ENCODE measurements around the gene MIOX.
A peak's percentile ranks its signal among the peaks of the same experiment; 100 is the strongest.
"Not testable (repeated sequence)": the region's sequence is repeated elsewhere in the genome, so short reads cannot be mapped to it uniquely, and the experiment has no call there.

The MIOX gene

DNA sequence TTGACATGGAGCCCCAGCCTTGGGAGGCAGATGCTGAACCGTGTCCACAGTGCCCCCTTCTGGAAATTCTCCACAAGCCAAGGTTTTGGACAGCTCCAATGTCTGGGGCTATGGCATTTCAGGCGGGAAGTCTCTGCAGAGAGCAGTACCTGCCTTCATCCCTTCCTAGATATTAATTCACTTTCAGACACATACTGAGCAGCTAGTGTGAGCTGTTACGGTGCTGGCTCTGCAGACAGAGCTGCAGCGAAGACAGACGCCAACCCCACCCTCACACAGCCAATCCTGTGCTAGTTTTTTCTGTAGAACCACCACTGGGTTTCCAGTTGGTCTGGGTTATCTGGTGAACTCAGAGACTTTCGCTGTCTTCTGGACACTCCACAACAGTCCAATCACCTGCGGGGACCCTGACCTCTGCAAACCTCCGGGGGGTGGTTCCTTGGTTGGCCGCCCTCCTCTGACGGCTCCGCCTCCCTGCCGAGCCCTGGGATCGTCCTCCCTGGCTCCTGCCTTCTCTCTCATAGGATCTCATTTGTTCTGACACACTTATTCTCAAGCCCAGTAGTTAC, 11.7 kb downstream of the MIOX start:
- peak; percentile 61 for DNase-seq

DNA sequence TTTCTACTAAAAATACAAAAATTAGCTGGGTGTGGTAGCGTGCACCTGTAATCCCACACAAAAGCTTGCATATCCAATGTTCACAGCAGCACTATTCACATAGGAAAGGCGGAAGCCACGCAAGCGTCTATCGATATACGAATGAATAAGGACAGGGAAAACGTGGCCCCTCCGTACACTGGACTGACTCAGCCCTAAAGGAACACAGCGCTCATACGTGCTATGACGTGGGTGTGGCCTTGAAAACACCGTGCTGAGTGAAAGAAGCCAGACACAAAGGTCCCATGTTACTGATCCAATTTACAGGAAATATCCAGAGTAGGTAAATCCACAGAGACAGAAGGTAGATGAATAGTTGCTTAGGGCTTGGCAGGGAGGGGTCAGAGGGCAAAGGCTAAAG, 13.8 kb downstream of the MIOX start:
- no peak for DNase-seq

DNA sequence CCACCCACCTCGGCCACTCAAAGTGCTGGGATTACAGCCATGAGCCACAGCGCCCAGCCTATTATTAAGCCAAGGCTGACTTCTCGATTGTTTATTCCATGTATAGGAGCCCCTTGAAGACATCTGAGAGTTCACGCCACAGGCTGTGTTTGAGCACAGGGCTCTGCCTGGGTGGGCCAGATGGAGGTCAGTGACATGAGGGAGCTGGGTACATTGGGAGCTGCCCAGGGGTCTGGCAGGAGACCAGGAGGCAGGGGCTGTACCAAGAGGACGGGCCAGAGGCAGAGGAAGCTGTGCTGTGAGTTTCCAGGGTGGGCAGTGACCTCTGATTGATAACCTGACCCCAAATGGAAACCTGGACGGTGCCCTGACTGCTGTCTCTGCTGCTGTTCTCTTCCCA, 15.4 kb downstream of the MIOX start:
- DNase-seq, result no peak

- DNase-seq, result no peak
Observed at GRCh38 chr22:50502628-50503474, 16.2 kb downstream of the MIOX start.

GRCh38 chr22:50503475-50504145, 17.0 kb downstream of the MIOX start:
- DNase-seq, result no peak

DNA sequence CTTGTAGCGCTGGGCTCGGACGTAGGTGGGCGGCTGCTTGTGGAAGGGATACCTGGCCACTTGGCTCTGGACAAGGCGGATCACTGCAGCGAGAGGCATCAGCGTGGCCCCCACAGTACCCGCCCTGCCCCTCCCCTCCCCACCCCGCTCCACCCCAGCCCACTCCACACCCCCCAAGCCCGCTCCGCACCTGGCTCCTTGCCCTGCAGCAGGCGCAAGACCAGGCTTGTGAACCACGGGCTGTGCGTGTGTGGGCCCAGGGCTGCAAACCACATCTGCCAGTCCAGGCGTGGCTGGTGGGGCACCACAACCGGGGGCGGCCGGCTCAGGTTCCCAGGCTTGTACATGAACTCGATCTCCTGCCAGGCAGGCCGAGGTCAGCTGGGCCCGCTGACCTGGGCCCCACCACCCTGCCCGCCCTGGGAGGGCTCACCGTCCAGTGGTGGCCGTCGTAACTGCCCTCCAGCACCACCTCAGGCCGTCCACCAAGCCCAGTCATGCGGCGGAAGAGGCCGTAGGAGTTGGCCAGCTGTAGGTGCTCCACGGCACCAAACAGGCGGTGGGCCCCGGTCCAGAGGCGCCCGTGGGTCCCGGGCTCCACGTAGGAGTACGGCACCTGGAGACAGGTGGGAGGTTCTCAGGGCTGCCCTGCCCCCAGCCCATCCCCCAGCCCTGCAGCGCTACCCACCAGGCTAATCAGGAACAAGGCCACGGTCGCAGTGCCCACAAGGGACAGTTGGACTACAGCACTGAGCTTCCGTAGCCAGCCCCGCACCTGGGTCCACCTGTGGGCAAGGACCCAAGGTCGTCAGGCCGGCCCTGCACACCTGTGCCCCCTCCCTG, 17.9 kb downstream of the MIOX start:
- no peak for DNase-seq

DNA sequence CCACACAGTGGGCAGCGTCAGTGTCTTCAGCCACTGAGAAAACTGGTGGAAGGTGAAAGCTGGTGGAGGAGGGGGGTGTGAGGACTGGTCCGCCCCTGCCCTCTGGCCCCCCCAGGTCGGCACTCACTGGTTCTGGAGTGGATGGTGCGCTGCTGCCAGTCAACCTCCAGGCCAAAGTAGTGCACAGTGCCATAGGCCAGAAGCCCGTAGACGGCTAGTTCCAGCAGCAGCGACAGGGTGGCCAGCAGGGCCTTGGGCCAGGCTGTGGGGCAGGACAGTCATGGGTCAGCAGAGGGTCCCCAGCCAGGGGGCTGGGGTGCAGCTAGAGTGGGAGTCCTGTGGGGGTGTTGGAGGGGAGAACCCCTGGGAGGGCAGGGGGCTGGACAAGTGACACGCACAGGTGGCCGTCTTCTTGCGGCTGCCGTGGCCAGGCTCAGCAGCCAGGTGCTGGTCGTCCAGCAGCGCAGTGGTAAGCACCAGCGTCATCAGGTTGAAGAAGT, 18.7 kb downstream of the MIOX start:
- no peak for DNase-seq

DNA sequence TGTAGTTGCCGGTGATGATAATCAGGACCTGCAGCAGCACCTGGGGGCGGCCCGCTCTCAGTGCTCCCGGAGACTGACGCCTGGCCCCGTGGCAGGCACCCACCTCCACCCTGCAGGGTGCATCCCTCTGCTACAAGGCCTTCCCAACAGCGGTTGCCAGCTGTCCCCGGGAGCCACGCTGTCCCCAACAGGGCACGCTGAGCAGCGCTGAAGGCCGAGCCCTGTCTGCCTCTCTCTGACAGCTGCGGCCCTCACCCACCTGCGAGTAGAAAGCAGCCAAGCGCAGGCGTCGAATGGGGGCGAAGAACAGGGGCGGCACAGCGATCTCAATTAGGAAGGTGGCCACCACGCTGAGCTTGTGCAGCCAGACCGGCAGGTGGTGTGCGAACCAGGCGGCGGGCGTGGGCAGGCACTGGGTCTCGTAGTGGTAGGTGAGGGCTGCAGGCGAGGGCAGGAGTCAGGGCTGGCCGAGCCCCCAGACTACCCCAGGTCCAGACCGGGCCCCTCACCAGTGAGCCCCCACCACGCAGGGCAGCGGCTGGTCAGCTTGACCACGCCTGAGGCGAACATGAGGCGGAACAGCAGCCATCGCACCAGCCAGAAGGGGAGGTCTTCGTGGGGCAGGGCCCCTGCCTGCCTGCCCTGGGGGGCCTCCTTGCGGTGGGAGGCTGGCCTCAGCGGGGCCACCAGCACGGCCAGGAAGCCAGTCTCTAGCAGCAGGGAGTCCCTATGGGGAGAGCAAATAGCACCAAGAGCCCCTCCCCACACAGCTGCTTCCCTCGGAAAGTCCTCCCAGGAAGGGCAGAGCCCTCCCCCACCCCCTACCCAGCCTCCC, 19.3 kb downstream of the MIOX start:
- DNase-seq, result no peak

DNA sequence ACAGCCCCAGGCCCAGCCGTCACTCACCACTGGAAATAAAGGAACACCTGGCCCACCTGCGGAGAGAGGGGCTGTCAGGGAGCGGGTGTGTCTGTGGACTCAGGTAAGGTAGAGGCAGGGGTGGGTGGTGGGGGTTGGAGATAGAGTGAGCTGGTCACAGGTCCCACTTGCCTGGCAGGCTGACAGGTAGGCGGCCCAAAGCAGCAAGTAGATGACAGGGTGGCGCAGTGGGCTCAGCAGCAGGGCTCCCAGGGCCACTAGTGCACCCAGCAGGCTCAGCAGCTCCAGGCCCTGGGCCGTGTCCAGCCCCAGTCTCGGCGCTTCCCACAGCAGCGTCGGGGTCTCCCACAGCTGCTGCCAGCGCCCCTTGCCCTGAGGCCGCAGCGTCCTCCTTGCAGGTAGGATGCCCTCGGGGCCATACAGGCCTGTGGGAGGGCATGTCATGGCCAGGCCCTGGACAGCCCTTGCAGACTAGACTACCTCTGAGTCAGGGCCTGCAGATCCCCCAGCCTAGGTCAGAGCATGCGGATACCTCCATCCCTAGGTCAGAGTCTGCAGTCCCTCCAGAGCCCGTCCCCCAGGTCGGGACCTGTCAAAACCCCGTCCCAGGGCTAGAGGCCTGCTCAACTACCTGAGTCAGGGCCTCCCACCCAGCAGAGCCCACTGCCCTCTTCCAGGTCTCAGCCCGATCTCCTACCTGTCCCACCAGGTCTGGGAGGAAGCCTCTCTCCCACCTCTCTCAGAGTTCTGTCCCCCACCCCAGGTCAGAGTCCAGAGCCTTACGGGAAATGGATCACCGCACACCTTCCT, 20.2 kb downstream of the MIOX start:
- no peak for DNase-seq

GRCh38 chr22:50507421-50507990, 20.8 kb downstream of the MIOX start, which contains the start of gene LMF2:
LMF2 (minus strand) TSS chr22:50507702; CDS start chr22:50507675, 27 bp downstream.
- no peak for DNase-seq

- DNase-seq, result peak; percentile 97
Observed at GRCh38 chr22:50507991-50508884, 21.6 kb downstream of the MIOX start, which contains the start of gene NCAPH2. NCAPH2 (plus strand) TSS chr22:50508224; CDS start chr22:50508338, 114 bp downstream.

DNA sequence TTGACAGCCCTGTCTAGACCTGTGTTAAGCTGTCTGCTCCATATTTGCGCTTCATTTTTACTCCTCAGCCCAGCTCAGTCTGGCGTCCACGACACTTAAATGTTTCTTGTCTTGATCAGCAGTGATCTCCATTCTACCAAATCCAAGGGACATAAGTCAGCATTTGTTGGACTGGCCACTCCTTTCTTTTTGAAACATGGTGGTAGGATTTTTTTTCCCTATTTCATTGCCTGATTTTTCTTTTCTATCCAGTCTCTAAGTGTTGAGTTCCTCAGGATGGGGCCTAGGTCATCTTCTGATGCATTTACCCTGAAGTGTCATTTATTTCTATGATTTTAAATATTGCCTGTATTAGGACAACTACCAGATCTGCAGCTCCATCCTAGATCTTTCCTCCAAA, 22.2 kb downstream of the MIOX start:
- DNase-seq, result no peak

GRCh38 chr22:50513175-50513574, 26.5 kb downstream of the MIOX start:
- no peak for DNase-seq

DNA sequence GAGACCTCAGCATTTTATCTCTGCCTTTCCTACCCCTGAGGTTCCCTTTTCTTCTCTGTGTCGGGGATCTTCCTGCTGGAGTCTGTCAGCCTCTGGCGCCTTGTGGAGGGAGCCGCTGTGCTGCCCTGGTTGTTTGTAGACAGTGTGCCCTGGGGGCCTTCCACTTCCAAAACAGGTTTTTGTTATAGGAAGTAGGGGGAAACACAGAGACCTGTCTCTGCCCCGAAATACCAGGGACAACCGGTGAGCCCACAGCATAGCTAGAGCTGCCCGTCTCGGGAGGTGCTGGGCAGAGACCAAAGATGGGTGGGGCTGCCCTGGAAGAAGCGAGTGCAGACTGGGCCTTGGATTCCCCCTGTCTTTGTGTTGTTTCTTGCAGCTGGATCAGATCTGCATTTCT, 29.4 kb downstream of the MIOX start:
- no peak for DNase-seq

GRCh38 chr22:50516891-50517290, 30.2 kb downstream of the MIOX start:
- no peak for DNase-seq

- no peak for DNase-seq
Observed at GRCh38 chr22:50517495-50518260, 31.0 kb downstream of the MIOX start.

DNA sequence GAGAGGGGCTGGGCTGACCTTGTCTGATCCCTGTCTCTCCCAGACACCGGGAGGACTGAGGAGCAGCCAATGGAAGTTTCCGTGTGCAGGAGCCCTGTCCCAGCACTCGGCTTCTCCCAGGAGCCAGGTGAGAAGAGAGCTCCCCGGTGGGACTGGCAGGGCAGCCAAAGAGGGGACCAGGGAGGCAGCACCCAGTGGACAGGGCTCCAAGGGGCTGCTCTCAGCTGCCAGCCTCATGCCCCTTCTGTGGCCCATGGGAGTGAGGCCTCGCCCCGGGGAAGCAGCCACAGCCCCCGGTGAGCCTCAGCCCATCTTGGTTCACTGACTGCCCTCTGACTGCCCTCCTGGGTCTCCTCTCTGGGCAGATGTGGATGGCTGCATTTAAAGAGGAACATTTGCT, 31.9 kb downstream of the MIOX start:
- no peak for DNase-seq

DNA sequence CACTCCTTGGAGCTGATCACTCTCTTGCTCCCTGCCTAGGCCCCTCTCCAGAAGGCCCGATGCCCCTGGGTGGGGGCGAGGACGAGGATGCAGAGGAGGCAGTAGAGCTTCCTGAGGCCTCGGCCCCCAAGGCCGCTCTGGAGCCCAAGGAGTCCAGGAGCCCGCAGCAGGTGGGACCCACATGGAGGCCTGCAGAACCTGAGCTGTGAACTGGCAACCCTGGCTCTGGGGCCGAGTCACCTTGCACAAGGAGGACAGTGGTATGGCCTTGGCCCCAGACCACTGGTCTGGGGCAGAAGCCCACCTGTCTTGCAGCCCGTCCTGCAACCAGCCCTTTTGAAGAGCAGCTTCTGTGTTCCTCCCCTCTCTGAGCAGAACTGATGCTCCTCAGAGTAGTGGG, 32.5 kb downstream of the MIOX start:
- no peak for DNase-seq

- not testable (repeated sequence) for DNase-seq
Observed at GRCh38 chr22:50520184-50520583, 33.5 kb downstream of the MIOX start.
